Measurements from ENCODE around the gene ID1.

DNA sequence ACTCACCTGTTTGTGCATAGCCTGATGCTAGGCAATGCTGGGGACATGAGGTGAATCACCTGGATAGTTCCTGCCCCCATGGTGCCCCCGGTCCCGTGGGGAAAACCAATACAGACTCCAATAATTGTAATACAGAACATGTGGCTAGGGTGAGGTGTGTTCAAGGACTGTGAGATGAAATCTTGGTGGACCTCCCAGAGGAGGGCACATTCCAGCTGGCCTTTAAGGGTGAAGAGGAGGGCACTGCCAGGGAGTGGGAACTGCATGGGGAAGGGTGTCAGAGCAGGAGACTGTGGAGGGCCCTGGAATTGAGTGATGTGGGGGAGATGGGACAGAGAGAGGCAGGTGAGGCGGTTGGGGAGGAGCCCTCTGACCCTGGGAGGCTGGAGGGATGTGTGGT is 35.2 kb downstream of the ID1 start:
- TF ChIP-seq, protein P1, sequence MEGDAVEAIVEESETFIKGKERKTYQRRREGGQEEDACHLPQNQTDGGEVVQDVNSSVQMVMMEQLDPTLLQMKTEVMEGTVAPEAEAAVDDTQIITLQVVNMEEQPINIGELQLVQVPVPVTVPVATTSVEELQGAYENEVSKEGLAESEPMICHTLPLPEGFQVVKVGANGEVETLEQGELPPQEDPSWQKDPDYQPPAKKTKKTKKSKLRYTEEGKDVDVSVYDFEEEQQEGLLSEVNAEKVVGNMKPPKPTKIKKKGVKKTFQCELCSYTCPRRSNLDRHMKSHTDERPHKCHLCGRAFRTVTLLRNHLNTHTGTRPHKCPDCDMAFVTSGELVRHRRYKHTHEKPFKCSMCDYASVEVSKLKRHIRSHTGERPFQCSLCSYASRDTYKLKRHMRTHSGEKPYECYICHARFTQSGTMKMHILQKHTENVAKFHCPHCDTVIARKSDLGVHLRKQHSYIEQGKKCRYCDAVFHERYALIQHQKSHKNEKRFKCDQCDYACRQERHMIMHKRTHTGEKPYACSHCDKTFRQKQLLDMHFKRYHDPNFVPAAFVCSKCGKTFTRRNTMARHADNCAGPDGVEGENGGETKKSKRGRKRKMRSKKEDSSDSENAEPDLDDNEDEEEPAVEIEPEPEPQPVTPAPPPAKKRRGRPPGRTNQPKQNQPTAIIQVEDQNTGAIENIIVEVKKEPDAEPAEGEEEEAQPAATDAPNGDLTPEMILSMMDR (IDR thresholded peaks at IDR 0.05) = no peak
- TF ChIP-seq POLR2A (IDR thresholded peaks at IDR 0.05) = no peak

Measured in thyroid gland (tissue), 4 donors.